PFSK-1 (cell line): Measurements from ENCODE around the gene RIOK3.

Source experiments
- FOXP2 ChIP-seq: optimal IDR thresholded peaks from 2 replicates; pipeline ENCODE3; 2011; ENCODE audit warnings: borderline replicate concordance, control low read depth, inconsistent platforms; ENCODE audit not compliant: insufficient read depth; ENCODE audit errors: extremely low read length, extremely low read depth
- POLR2AphosphoS5 ChIP-seq: IDR thresholded peaks from 2 replicates; pipeline ENCODE4 v1.6.1; 2012; ENCODE audit warnings: low read depth, mild to moderate bottlenecking, control low read depth, low read length, moderate library complexity
- SIN3A ChIP-seq: IDR thresholded peaks from 2 replicates; pipeline ENCODE4 v1.6.1; 2012; ENCODE audit warnings: mild to moderate bottlenecking, low read length, moderate library complexity, borderline replicate concordance; ENCODE audit not compliant: insufficient read depth
- TAF1 ChIP-seq: IDR thresholded peaks from 2 replicates; pipeline ENCODE4 v1.6.1; 2012; ENCODE audit warnings: low read length, control low read depth, borderline replicate concordance; ENCODE audit not compliant: insufficient read depth
- TF ChIP-seq, protein P1 (sequence below), 2 experiments: IDR thresholded peaks; 2 replicates each; pipeline versions ENCODE4 v1.6.1 to v1.8.0; 2011 to 2012; ENCODE audit warnings: low read depth in 2 of 2, low read length in 2 of 2, control low read depth in 1 of 2, inconsistent platforms in 1 of 2, mild to moderate bottlenecking in 1 of 2, moderate library complexity in 1 of 2; ENCODE audit not compliant: insufficient read depth in 1 of 2

DNA sequence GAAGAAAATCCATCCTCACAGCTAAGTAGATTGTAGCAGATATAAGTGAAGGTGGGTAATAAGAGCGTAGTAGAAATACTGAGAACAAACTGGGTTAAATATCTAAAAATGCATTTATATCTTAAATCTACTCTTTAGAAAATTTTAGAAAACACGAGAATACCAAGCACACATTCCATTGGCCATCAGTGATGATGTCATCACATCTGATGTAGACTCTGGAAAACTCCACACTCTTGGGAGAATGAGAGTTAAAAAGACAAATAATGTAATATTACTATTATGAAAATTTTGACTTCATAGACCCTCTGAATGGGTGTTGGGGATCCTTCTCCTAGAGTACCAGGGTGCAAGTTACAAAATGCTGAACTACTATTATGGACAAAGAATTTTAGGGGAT is 3.7 kb downstream of the RIOK3 start:
- TF ChIP-seq POLR2AphosphoS5 (no peak), TAF1 (no peak), SIN3A (no peak), FOXP2 (no peak)
- TF ChIP-seq, protein P1, sequence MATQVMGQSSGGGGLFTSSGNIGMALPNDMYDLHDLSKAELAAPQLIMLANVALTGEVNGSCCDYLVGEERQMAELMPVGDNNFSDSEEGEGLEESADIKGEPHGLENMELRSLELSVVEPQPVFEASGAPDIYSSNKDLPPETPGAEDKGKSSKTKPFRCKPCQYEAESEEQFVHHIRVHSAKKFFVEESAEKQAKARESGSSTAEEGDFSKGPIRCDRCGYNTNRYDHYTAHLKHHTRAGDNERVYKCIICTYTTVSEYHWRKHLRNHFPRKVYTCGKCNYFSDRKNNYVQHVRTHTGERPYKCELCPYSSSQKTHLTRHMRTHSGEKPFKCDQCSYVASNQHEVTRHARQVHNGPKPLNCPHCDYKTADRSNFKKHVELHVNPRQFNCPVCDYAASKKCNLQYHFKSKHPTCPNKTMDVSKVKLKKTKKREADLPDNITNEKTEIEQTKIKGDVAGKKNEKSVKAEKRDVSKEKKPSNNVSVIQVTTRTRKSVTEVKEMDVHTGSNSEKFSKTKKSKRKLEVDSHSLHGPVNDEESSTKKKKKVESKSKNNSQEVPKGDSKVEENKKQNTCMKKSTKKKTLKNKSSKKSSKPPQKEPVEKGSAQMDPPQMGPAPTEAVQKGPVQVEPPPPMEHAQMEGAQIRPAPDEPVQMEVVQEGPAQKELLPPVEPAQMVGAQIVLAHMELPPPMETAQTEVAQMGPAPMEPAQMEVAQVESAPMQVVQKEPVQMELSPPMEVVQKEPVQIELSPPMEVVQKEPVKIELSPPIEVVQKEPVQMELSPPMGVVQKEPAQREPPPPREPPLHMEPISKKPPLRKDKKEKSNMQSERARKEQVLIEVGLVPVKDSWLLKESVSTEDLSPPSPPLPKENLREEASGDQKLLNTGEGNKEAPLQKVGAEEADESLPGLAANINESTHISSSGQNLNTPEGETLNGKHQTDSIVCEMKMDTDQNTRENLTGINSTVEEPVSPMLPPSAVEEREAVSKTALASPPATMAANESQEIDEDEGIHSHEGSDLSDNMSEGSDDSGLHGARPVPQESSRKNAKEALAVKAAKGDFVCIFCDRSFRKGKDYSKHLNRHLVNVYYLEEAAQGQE (IDR thresholded peaks at IDR 0.05; ENCODE audit: insufficient read depth in 1 of 2, low read depth in 2 of 2, low read length in 2 of 2): no peak
